HG03432 (cell line): ENCODE data around the gene CCDC142.
A peak's percentile ranks its signal among the peaks of the same experiment; 100 is the strongest.
"Not testable (repeated sequence)": the region's sequence is repeated elsewhere in the genome, so short reads cannot be mapped to it uniquely, and the experiment has no call there.

Experiments
- ATAC-seq: cut with Tn5 transposase; IDR thresholded peaks from one replicate; pipeline ENCODE4 v1.9.1; 2021; ENCODE audit warnings: mild to moderate bottlenecking, moderate library complexity; ENCODE audit not compliant: unreplicated experiment

The CCDC142 gene

DNA sequence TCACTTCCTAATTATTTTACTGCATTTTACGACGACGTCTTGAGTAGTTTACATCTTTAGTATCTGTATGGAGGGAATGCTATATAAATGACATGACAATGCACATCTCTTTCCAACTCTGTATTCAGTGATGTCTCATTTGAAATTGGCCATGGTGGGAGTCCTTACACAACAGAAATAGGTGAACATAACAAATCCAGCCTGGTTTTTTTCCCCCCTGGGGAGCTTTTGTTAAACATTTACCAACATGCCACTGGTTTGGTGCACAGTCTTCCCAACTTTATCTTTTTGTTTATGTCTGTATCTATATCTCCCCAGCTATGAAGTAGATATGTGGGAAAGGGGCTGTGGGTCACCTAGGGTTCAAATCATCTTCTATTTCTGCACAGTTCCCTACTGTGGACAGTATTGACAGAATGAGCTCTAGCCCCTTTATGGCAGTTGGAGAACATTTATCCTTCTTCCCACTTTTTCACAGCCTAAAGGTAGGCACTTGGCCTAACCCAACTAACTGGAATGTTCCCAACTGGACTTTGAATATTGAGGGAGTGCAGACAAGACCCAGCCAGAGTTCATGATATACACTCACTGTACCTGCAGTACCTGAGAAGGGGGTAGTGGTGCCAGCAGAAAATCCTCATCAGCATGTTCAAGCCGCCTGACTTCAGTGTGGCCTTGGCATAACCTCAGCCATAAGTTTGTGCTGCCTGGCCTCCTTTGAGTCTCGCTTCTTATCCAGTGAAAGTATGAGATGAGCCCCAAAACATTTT, 35.4 kb downstream of the CCDC142 start:
- ATAC-seq = no peak

DNA sequence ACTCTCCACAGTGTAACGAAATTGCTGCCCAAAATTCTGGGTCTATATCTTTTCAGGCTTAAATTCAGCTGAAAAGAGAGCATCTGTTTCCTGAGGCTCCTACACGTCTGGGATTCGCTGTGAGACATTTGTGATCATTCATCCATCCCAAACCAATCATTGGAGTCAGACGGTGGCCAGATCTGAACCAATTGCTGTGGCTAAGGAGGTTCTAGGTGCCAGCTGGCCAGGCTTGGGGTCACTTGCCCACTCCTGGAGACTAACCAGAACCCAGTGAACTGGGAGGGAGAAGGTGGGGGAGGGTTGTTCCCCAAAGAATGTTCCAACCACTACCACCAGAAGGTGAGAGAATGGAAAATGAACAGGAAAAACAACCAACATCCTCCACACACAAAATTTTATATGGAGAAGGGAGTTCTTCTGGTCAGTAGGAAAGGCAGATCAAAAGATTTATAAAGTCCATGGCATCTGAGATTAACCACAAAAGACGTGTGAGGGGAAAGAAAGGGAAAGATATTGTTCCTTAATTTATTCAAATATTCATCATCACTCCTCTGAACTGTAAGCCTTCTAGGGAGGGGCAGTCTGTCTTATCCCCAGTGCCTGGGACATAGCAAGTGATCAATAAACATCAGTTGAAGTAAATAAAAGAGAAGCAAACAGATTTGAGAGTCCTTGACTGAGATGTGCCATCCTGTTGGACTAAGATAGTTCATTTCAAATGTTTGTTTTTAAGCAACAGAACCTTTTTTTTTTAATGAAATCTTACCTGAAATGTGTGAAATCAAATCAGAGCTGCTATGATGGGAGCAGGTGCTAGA, 38.1 kb downstream of the CCDC142 start:
- no peak for ATAC-seq

DNA sequence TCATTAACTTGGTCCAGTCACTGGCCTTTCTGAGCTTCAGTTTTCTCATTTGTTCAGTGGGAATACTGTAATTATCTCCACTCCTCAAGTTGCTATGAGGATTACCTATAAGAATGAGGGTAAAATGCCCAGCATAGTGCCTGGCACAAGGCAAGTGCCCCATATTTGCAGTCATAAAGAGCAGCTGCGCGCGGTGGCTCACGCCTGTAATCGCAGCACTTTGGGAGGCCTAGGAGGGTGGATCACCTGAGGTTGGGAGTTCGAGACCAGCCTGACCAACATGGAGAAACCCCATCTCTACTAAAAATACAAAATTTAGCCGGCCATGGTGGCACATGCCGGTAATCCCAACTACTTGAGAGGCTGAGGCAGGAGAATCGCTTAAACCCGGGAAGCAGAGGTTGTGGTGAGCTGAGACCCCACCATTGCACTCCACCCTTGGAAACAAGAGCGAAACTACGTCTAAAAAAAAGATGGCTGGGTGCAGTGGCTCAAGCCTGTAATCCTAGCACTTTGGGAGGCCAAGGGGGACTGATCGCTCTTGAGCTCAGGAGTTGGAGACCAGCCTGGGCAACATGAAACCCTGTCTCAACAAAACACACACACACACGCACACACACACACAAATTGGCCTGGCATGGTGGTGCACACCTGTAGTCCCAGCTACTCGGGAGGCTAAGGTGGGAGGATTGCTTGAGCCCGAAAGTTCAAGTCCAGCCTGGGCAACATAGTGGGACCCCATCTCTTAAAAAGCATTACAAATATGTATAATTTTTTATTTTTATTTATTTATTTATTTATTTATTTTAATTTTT, 40.1 kb downstream of the CCDC142 start:
- ATAC-seq = not testable (repeated sequence)

DNA sequence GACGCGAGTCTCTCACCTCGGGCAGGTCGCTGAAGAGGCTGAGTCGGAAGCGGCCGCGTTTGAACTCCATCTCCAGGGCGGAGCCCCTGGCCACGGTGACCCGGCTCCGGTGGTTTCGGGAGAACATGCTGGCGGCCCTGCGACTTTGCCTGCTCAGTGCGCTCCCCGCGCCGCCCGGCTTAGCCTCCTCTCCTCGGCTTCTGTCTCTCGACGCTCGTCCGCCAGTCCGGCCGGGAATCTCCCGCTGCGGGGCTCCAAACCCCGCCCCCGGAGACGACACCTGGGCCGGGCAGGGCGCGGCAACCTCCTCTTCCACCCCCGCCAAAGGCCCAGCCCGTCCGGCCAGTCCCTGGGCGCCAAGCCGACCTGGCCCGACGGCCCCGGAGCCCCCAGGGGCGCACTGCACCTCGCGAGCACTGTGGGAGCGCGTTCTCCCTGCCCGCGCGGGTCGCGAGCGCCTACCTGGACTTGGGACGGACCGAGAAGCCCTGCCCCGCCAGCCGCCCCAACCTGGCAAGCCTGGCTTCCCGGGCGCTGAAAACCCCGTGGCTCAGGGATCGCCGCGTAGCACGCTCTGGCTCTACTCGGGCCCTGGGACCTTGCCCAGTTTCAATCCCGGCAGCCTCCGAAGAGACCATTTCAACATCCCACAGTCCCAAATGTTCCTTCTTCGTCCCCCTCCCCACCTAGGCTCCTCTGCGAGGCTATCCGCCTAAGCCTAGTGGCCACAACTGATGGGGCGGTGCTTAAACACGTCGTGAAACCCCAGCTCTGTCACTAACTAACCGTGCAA, 40.9 kb downstream of the CCDC142 start, which contains the start of gene RTKN:
Gene RTKN (minus strand): TSS at position 248 of the 793 bp plus-strand sequence. CDS start 121 bp downstream, at position 127.
- peak; percentile 29 for ATAC-seq

DNA sequence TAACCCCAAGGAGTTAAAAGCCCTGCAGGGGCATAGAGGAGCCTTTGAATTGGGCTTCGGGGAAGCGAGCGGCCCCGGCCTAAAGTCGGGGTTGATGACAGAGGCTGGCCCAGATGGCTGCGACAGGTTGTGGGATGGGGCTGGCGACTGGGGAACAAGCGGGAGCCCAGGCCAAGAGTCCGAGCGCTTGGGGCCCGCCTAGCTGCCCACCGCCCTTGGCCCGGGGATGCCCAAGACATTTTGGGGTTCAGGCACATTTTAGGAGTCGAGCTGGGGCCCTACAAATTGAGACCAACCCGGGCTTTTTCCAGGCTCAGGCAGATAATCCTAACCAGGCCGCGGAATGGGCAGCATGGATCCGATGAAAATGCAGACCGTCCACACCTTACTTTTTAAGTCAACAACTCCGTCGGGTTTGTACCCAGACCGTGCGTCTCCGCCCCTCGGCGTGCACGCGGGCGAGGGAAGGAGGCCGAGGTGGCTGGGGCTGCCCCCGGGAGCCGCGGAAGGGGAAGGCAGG, 41.6 kb downstream of the CCDC142 start:
- peak; percentile 32 for ATAC-seq

DNA sequence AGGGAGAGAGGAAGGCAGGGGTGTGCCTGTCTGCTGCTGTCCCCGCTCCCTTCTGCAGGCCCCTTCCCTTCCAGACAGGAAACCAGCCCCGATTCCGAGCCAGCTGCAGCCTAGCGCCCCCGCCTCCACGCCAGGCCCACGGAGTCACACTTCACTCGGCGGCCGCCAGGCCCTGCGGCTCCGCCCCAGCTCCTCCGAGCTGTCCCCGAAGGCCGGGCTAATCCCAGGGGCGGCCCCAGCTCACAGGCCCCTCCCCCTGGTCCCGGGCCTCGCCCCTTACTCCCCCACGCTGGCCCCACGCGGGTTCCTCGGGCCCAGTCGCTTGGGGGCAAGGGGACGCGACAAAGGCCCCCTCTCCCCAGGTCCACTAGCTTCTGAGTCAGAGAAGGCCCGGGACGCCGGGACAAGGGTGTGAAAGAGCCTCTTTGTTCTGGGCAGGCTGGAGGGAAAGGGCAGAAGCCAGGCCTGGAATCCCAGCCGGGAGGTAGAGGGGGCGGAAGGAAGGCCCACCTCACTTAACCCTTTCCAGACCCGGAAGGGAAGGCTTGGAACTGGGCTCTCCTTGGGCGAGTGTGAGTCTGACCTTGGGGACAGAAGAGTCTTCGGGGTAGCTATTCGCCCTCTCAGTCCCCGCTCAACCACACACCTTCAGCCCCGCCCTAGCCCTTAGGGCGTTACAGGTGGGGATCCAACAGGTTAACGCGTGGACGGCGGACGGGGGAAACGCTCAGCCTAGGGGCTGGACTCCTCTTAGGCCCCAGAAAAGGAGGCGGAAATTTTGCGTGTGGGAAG, 42.2 kb downstream of the CCDC142 start:
- peak; percentile 91 for ATAC-seq

DNA sequence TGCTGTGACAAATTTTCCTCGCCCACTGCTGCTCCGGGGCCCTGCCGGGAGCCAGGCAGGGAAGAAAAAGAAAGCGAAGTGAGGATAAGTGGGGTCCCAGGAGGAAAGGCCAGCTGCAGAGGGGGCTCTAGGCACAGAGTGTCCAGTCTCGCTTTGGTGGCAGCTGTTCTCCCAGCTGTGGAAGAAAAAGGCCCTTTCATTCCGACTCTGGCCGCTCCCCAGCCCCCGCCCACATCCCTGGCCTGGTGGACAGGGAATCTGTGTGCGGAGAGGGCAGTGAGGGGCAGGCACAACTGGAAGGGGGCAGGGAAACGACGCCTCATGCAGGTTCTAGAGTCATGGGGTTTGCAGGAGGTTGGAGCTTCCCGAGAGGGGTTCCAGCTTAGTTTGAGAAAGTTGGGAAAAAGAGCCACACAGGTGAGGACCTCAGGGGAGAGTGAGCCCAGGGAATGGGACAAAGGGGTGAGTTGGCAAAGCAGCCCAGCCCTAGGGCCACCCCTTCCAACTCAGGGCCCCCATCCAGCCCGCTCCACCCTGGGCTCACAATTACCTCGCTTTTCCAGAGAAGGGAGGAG, 42.9 kb downstream of the CCDC142 start:
- ATAC-seq = no peak

DNA sequence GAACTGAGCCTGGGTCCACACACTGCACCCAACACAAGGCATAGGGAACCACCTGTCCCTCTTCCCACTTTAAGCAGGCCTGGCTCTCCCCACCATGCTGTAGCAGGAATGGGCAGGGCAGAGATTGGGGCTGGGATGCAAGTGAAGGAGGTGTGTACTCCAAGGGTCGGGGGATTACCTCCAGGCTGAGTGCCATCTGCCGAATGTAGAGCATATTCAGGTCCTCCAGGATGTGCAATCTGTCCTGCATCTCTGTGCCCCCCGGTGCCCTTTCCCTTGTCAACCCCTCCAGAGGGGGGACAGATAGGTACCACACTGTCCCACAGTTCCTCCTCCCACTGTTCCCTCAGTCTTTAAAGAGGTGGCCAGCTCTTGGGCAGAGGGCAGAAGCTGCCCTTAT, 43.4 kb downstream of the CCDC142 start:
- no peak for ATAC-seq

DNA sequence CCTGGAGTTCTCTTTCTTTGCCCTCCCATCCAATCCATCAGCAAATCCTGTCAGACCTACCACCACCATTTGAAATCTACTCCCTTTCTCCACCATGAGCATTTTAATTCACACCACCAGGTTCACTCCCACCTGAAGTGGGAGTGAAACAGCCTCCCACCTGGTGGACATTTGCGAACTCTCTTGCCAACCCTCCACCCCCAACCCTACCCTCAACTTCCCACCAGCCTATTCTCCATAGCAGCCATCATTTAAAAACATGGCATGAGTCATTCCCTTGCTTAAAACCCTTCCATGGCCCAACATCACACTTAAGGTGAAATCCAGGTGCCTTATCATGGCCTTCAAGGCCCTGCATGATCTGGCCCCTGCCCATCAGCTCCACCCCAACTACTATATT, 44.5 kb downstream of the CCDC142 start:
- ATAC-seq = no peak

DNA sequence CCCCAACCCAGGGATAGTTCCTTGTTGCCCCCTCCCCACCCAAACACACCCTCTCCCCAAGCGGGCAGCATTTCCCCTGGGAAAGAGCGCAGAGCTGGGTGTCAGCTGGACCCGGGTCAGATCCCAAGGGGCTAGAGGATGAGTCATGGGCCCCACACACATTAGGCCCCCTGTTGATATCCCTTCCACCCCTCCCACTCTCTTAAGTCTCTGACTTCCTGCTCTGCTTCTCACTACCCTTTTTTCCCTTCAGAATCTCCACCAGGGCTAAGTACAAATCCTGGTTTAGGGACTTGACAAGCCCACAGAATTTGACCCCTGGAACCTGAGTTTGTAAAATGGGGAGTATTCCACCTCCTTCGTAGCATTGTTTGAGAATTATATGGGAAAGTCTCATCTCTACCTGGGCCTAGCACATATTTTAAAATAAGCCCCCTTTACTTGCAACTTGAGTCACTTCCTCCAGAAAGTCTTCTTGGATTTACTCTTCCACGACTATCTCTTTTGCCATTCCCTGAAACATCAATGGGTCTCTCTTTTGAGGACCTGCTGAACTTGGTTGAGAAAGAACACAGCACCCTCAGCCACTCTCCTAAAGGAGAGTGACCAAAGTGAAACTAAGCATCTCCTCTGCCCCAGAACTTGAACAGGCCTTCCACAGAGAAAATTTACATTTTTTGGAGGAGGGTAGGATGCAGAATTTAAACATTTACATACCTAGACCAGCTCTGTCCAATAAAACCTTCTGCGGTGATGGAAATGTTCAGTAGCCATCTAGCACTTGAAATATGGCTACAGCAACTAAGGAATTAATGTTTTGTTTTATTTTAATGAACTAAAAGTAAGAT, 45.7 kb downstream of the CCDC142 start:
- ATAC-seq = no peak

DNA sequence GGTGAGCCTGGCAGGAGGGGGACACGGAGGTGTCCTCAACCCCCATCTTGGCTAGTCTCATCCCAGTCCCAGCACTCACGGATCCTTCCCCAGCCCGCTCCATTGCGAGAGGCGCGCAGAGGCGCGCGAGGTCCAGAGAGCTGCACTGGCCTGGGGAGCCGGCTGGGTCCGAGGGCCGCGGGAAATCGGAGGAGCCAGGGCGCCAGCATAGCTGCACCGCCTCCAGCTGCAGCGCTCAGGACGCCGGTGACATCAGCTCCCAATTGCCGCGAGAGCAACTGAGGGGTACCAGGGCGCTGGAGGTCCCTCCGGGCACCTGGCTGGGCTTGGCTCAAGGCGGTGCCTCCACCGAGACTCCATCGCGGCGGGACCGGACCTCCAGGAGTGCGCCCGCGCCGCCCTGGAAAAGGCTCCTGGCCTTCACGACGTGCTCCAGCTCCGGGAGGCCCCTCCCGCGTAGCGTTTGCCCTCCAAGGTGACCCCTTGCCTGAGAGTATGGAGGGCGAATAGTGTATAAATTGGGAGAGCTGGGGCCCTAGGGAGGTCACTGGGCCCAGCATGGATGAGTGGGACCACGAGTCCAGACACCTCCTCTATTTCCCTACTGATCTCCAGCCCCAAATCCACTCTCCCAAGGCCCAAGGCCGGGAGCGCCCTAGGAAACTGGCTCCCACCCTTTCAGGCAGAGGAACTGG, 46.5 kb downstream of the CCDC142 start:
- no peak for ATAC-seq

DNA sequence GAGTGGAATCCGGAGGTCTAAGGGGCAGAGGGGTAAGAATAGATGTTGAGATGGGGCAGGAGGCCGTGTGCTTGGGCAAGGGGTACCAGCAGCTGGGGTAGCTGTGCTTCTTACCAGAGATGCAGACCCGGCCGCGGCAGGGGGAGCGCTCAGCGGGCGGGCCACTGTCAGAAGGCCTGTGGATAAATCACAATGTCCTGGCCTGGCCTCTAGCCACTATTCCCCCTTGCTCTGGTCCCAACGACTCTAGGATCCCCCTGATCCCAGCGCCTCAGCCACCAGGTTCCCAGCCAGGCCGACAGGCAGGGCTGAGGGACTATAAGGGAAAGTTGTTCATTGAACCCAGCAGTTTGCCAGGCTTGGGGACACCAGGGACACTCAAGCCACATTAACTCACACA, 52.3 kb downstream of the CCDC142 start:
- no peak for ATAC-seq

DNA sequence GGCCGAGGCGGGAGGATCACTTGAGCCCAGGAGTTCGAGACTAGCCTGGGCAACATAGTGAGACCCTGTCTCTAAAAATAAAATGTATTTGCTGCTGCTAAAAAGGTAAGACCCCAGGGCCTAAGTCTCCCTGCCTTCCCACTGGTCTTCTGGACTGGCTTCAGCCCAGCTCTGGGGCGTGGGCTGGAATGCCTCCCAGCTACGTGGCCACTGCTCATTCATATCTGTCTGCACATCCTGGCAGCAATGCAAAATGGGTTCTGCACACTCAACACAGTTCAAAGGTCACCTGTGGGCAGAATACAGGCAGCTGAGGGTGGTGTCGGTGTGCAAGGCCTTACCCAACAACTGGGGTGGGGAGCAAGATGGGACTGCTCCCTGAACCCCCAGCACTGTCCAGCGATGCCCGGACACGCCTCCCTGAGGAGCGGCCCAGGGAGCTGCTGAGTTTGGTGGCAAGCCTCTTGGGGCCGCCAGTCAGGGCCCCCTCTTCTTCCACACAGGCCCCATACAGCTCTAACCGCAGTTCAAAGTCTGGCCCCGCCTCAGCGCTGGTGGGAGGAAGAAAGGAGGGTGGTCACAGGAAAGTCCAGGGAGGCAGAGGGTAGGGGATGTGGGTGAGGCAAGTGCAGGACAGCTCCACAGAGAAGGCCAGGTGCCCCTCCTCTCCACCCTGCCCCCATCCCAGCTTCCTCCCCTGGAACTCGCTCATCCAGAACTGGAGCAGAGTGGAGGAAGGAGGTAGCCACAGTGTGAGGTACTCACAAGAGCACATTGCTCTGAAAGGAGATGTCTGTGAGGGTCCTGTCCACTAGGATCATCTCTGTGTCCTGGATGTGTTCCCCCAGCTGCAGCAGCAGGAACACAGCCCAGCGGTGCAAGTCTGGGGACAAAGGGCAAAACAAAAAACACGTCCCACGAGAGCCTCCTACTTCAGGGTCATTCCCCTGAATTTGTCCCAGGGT, 53.0 kb downstream of the CCDC142 start:
- ATAC-seq = no peak

DNA sequence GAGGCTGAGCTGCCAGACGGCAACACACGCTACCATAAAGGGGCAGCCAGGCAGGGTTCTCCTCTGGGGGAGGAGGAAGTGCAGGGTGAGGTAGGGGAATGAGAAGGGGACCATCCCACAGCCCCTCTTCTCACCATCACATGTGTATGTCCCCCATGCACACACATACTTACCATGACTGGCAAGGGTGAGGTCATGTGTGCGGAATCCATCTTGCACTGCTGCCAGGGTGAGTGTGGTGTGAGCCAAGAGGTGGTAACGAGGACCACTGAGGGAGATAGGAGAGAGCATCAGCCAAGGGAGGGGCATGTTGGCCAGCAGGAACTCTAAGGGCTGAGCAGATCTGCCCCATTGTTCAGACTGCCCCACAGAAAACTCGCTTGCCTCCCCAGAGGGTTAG, 54.1 kb downstream of the CCDC142 start:
- no peak for ATAC-seq

DNA sequence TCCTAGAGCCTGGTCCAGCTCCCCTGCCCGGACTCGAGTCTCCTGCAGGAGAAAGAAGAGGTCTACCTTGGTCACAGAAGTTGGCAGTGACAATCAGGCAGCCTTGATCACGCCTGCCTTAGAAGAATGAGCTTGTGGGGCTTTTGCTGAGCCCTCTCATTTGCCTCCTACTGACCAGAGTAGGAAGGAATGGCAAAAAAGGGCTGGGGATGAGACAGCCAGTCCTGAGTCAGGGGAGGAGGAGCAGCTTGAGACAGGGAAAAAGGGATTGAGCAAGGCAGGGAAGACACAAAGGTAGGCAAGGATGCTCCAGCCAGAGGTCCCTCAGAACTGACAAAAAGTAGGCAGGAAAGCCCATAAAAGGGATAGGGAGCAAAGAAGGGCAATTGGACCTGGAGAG, 55.2 kb downstream of the CCDC142 start:
- no peak for ATAC-seq

DNA sequence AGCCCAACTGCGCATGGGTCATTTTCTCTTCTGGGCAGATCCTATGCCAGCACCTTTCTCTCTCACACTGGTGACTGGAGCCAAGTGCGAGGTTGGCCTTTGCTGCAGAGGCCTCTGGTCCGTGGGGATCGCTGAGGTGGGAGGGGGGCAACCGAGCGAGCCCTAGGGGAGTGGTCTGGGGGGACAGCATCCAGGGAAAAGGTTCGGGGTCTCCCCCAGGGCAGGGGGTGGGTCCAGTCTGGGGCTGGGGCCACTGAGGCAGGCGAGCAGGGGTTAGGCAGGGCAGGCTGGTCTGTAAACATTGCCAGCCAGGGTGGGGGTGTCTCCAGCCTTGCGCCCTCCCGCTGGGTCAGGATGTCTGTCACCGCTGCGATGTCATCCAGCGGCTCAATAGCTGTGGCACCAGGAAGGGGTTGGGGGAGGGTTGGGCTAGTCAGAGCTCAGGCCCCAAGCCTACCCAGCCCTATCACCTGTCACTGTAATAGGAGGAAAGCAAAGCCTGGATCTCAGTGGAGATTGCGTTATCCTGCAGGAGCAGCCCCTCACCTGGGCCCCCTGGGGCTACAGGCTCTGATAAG, 56.5 kb downstream of the CCDC142 start:
- ATAC-seq = no peak
